KMS-11 (cell line): ENCODE results near the gene ATE1.
A peak's percentile ranks its signal among the peaks of the same experiment; 100 is the strongest.

Experiments
- H2AFZ ChIP-seq: fragments of 200-600 bp; sonication (generic); 2 replicates; pipeline ENCODE4 v1.6.1; 2016; ENCODE audit warnings: antibody characterized with exemption, mixed run types, low read depth
- H3K27ac ChIP-seq: fragments of 200-600 bp; sonication (generic); 2 replicates; pipeline ENCODE4 v1.6.1; 2016; ENCODE audit warnings: mild to moderate bottlenecking, mixed run types
- H3K27me3 ChIP-seq: fragments of 200-600 bp; sonication (generic); 2 replicates; pipeline ENCODE4 v1.6.1; 2017; ENCODE audit warnings: mild to moderate bottlenecking, low read depth, mixed run types, moderate library complexity; ENCODE audit not compliant: insufficient read depth
- H3K36me3 ChIP-seq: fragments of 200-600 bp; sonication (generic); 2 replicates; pipeline ENCODE4 v1.6.1; 2017; ENCODE audit warnings: mild to moderate bottlenecking, mixed run types; ENCODE audit not compliant: insufficient read depth
- H3K4me1 ChIP-seq: fragments of 200-600 bp; sonication (generic); 2 replicates; pipeline ENCODE4 v1.6.1; 2016; ENCODE audit warnings: mild to moderate bottlenecking, low read depth, mixed run types; ENCODE audit not compliant: poor library complexity, severe bottlenecking
- H3K4me2 ChIP-seq: fragments of 200-600 bp; sonication (generic); 2 replicates; pipeline ENCODE4 v1.7.0; 2016; ENCODE audit warnings: mild to moderate bottlenecking, mixed run types
- H3K4me3 ChIP-seq: fragments of 200-600 bp; sonication (generic); IDR thresholded peaks from 2 replicates; pipeline ENCODE4 v1.6.1; 2017; ENCODE audit warnings: low read depth, low read length, mixed read lengths; ENCODE audit not compliant: insufficient read depth
- H3K79me2 ChIP-seq: fragments of 200-600 bp; sonication (generic); 2 replicates; pipeline ENCODE4 v1.6.1; 2016; ENCODE audit warnings: low read depth, mixed run types; ENCODE audit not compliant: insufficient read depth
- H3K9ac ChIP-seq: fragments of 200-600 bp; sonication (generic); 2 replicates; pipeline ENCODE4 v1.6.1; 2016; ENCODE audit warnings: mild to moderate bottlenecking, mixed run types
- H4K20me1 ChIP-seq: fragments of 200-600 bp; sonication (generic); 2 replicates; pipeline ENCODE4 v1.6.1; 2016; ENCODE audit warnings: mild to moderate bottlenecking, mixed run types; ENCODE audit not compliant: insufficient read depth
- TF ChIP-seq, protein P1 (sequence below): fragments of 200-600 bp; sonication (generic); conservative IDR thresholded peaks from 2 replicates; pipeline ENCODE4 v1.6.1; 2017; ENCODE audit warnings: low read depth, mild to moderate bottlenecking, antibody characterized with exemption, low read length, moderate library complexity, mixed read lengths

Gene ATE1

DNA sequence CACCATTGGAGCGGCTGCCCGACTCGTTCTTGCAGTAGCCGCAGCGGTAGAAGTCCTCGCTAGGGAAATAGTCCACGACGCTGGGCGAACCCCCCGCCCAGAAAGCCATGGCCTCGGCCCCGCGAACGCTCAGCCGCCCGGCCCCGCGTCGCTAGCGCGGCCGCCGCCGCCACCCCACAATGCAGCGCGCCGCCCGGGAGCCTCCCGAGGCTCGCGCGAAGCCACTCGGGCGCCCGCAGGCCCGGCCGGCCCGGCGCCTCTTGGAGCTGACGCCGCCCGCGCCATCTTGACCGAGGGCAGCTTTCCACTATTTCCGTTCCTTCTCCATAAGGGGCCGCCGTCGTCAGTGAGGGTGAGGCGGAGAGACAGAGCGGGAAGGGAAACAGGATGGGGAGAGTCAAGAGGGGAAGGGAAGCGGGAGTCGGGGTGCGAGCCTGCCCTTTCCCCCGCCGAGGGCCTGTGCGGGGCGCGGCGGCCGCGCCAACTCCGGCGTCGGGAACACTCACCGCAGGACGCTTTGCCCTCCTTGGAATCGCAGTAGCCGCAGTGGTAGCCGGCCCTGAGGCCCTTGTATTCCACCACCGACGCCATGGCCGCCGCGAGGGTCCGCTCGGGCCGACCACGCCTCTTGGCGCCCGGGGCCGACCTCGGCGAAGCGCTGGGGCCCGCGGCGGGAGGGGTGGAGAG, at the start of gene ATE1:
TSS of gene ATE1 (minus strand) at position 191 of the 687 bp plus-strand sequence. CDS start at position 109, 82 bp downstream.
- Histone ChIP-seq H3K27me3 (no peaks in the 10 kb centered on the region), H3K4me2 (peak within 1 kb of the TSS; percentile 96), H4K20me1 (no peaks in the 10 kb centered on the region), H3K36me3 (no peaks in the 10 kb centered on the region), H2AFZ (peak within 1 kb of the TSS; percentile 95), H3K79me2 (peaks cover 24% of the 10 kb centered on the region; the same call in 1 of the 2 replicates), H3K9ac (peak within 1 kb of the TSS; percentile 97), H3K4me1 (peaks cover 12% of the 10 kb centered on the region), H3K4me3 (no peak within 1 kb of the TSS), H3K27ac (peak within 1 kb of the TSS; percentile 85)
- TF ChIP-seq, protein P1, sequence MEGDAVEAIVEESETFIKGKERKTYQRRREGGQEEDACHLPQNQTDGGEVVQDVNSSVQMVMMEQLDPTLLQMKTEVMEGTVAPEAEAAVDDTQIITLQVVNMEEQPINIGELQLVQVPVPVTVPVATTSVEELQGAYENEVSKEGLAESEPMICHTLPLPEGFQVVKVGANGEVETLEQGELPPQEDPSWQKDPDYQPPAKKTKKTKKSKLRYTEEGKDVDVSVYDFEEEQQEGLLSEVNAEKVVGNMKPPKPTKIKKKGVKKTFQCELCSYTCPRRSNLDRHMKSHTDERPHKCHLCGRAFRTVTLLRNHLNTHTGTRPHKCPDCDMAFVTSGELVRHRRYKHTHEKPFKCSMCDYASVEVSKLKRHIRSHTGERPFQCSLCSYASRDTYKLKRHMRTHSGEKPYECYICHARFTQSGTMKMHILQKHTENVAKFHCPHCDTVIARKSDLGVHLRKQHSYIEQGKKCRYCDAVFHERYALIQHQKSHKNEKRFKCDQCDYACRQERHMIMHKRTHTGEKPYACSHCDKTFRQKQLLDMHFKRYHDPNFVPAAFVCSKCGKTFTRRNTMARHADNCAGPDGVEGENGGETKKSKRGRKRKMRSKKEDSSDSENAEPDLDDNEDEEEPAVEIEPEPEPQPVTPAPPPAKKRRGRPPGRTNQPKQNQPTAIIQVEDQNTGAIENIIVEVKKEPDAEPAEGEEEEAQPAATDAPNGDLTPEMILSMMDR = no peak

DNA sequence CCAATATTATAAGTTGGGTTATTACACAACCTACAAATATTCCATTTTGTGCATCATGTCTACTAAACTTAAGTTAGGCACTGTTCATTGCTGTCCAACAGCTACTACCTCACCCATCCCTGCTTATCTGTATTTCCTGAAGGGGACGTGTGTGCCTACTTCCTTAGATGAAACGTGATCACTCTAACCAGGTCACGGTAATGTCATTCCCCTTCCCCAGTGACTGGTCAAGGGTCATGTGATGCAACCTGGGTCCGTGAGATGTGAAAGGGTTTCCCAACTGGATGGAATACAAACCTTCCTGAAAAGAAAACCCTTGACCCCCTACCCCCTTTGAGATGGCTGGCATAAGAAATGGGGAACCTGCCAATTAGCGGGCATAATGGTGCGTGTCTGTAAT, 48.8 kb upstream of the ATE1 start:
- Histone ChIP-seq H3K9ac (no peak overlapping the region), H3K4me2 (no peak overlapping the region), H3K27ac (no peak overlapping the region), H2AFZ (no peak overlapping the region), H4K20me1 (no peaks in the 10 kb centered on the region), H3K27me3 (no peaks in the 10 kb centered on the region), H3K4me3 (no peak overlapping the region), H3K36me3 (no peaks in the 10 kb centered on the region), H3K4me1 (peaks cover 11% of the 10 kb centered on the region), H3K79me2 (peaks cover 23% of the 10 kb centered on the region)
- TF ChIP-seq, protein P1 = no peak

DNA sequence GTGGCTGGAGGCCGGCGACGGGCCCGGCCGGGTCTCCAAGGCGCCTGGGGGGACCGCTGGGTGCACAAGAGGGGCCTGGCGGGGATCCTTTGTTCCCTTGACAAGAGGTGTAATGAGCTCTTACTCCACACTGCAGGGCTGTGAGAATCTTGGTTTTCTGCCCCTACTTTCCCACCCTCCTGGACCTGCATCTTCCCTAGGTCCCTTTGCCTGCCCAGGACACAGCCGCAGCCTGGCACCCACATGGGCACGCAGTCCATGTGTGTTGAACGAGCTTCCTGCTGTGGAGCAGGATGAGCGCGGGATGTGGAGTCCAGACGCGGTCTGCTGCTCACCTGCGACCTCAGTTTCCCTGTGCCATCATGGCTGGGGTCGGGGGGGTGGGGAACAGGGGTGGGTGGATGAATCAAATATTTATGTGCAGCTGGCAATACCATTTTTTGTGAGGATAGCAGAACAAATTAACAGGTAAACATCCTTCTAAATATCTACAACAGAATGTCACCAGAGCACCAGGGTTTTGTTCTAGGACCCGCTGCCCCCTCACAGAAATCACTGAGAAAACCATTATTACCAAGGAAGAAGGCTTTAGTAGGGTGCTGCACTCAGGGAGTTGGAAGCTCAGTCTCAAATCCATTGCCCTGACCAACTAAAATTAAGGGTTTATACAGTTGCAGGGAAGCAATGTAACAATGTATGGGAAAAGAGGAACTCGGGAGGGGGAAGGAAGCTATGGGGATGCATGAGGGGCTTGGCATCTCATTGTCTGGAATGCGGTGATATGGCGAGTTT, 47.7 kb upstream of the ATE1 start:
- Histone ChIP-seq H3K27me3 (no peaks in the 10 kb centered on the region), H3K27ac (peak overlapping the region; percentile 96), H3K9ac (peak overlapping the region; percentile 97), H3K4me2 (no peak overlapping the region; the same call in 1 of the 2 replicates), H3K4me3 (no peak overlapping the region), H4K20me1 (no peaks in the 10 kb centered on the region), H3K4me1 (peaks cover 11% of the 10 kb centered on the region), H3K36me3 (no peaks in the 10 kb centered on the region), H3K79me2 (peaks cover 23% of the 10 kb centered on the region), H2AFZ (peak overlapping the region; percentile 76)
- TF ChIP-seq, protein P1 = no peak

DNA sequence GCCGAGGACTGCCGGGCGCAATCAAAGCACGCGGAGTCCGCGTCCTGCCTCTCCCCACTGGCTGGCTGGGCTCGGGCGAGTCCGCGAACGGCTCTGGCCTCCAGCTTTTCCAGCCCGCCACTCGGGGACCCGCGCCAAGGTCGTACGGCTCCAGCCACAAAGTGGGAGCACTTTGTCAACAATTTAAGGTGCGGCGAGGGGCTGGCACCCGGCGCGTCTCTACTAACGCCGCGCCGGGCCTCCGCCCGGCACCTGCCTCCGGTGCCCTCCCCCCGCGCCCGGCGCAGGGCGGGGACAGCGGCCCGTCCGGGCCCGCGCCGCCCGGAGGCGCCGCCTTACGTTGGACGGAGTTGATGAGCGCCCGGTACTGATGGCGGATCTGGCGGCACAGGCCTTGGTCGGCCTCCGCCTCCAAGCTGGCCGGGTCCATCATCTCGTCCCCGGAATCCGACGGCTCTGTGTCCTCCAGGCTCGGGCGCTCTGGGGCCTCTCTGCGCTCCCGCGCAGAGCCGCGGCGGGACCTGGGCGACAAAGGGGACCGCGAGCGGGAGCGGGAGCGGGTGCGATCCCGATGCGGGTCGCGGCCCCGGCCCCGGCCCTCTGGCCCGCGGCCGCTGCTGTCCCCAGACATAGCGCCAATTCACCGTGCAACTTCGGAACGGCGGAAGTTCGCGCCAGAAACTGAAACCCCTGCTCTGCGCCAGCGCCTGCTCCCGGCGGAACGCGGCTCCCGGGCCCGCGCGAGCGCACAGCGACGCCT, 46.9 kb upstream of the ATE1 start, which contains the start of gene NSMCE4A:
TSS of gene NSMCE4A (minus strand) at position 683 of the 760 bp plus-strand sequence. CDS start at position 631, 52 bp downstream.
- peaks cover 11% of the 10 kb centered on the region for H3K4me1 ChIP-seq
- H3K27ac ChIP-seq = peak within 1 kb of the TSS; percentile 96
- H2AFZ ChIP-seq = peak within 1 kb of the TSS; percentile 76
- H3K27me3 ChIP-seq = no peaks in the 10 kb centered on the region
- peak within 1 kb of the TSS; percentile 97 for H3K9ac ChIP-seq
- TF ChIP-seq, protein P1 = no peak
- no peaks in the 10 kb centered on the region for H4K20me1 ChIP-seq
- no peaks in the 10 kb centered on the region; the same call in 1 of the 2 replicates for H3K36me3 ChIP-seq
- peaks cover 23% of the 10 kb centered on the region for H3K79me2 ChIP-seq
- peak within 1 kb of the TSS; percentile 99 for H3K4me2 ChIP-seq
- no peak within 1 kb of the TSS for H3K4me3 ChIP-seq
